Stimulated activated memory B cell treated with anti-CD40 and anti-IgM and Interleukin-4, amounts not matched to agents 10 μg/mL and 1 μg/mL and 100 μg/mL, for 72 hours (primary cell): ENCODE data around the gene MED12.
A peak's percentile ranks its signal among the peaks of the same experiment; 100 is the strongest.

Source experiments
- ATAC-seq: fragments of 150-1000 bp; cut with Tn5 transposase; 2 replicates; pipeline ENCODE4 v1.10.0; 2021
- H3K27ac Mint-ChIP-seq: one replicate; pipeline ENCODE4 v1.8.0; 2022; ENCODE audit warnings: mild to moderate bottlenecking, mixed read lengths
- H3K27me3 Mint-ChIP-seq: one replicate; pipeline ENCODE4 v1.8.0; 2022; ENCODE audit warnings: mixed read lengths
- H3K36me3 Mint-ChIP-seq: one replicate; pipeline ENCODE4 v1.8.0; 2022; ENCODE audit warnings: mixed read lengths
- H3K4me1 Mint-ChIP-seq: one replicate; pipeline ENCODE4 v1.8.0; 2022; ENCODE audit warnings: mixed read lengths
- H3K4me3 Mint-ChIP-seq: one replicate; pipeline ENCODE4 v1.8.0; 2022; ENCODE audit warnings: mild to moderate bottlenecking, moderate library complexity, mixed read lengths
- H3K9me3 Mint-ChIP-seq: one replicate; pipeline ENCODE4 v1.8.0; 2022; ENCODE audit warnings: mixed read lengths

MED12 gene

GRCh38 chrX:71100581-71101505, 17.6 kb upstream of the MED12 start:
- H3K9me3 Mint-ChIP-seq = no peaks in the 10 kb centered on the region
- no peak for ATAC-seq
- no peaks in the 10 kb centered on the region for H3K27me3 Mint-ChIP-seq
- peaks cover 59% of the 10 kb centered on the region for H3K4me1 Mint-ChIP-seq
- H3K27ac Mint-ChIP-seq = peak overlapping the region; percentile 74
- H3K4me3 Mint-ChIP-seq = no peak overlapping the region
- peaks cover 6% of the 10 kb centered on the region for H3K36me3 Mint-ChIP-seq

GRCh38 chrX:71102292-71102691, 16.1 kb upstream of the MED12 start:
- no peak for ATAC-seq
- peaks cover 20% of the 10 kb centered on the region for H3K36me3 Mint-ChIP-seq
- peaks cover 71% of the 10 kb centered on the region for H3K4me1 Mint-ChIP-seq
- H3K4me3 Mint-ChIP-seq = no peak overlapping the region
- H3K27me3 Mint-ChIP-seq = no peaks in the 10 kb centered on the region
- no peaks in the 10 kb centered on the region for H3K9me3 Mint-ChIP-seq
- H3K27ac Mint-ChIP-seq = peak overlapping the region; percentile 89

GRCh38 chrX:71103110-71103983, 15.0 kb upstream of the MED12 start:
- peaks cover 31% of the 10 kb centered on the region for H3K36me3 Mint-ChIP-seq
- ATAC-seq = peak; percentile 78

GRCh38 chrX:71105628-71106027, 12.8 kb upstream of the MED12 start:
- H3K36me3 Mint-ChIP-seq = peaks cover 53% of the 10 kb centered on the region
- no peak overlapping the region for H3K4me3 Mint-ChIP-seq
- no peak for ATAC-seq
- H3K27me3 Mint-ChIP-seq = no peaks in the 10 kb centered on the region
- peak overlapping the region; percentile 54 for H3K27ac Mint-ChIP-seq
- no peaks in the 10 kb centered on the region for H3K9me3 Mint-ChIP-seq
- H3K4me1 Mint-ChIP-seq = peaks cover 88% of the 10 kb centered on the region

More at GRCh38 chrX:71103110-71103983, 15.0 kb upstream of the MED12 start:
- Mint-ChIP-seq H3K27me3 (no peaks in the 10 kb centered on the region), H3K9me3 (no peaks in the 10 kb centered on the region), H3K4me3 (peak overlapping the region; percentile 52), H3K4me1 (peaks cover 80% of the 10 kb centered on the region), H3K27ac (peak overlapping the region; percentile 89)

- Mint-ChIP-seq H3K9me3 (no peaks in the 10 kb centered on the region), H3K4me3 (no peak within 1 kb of the TSS), H3K36me3 (peaks cover 58% of the 10 kb centered on the region), H3K27me3 (no peaks in the 10 kb centered on the region), H3K27ac (peak within 1 kb of the TSS; percentile 54), H3K4me1 (peaks cover 84% of the 10 kb centered on the region)
- no peak for ATAC-seq
Measured at GRCh38 chrX:71106427-71106826, 12.0 kb upstream of the MED12 start, which contains the start of gene CXorf65. TSS of gene CXorf65 (minus strand) at chrX:71106740. CDS start at chrX:71106556, 184 bp downstream.

- no peaks in the 10 kb centered on the region for H3K9me3 Mint-ChIP-seq
- H3K4me3 Mint-ChIP-seq = no peak overlapping the region
- peaks cover 58% of the 10 kb centered on the region for H3K36me3 Mint-ChIP-seq
- no peak overlapping the region for H3K27ac Mint-ChIP-seq
- no peak for ATAC-seq
- peaks cover 86% of the 10 kb centered on the region for H3K4me1 Mint-ChIP-seq
- H3K27me3 Mint-ChIP-seq = no peaks in the 10 kb centered on the region
Measured at GRCh38 chrX:71107245-71107644, 11.2 kb upstream of the MED12 start.

- Mint-ChIP-seq H3K27ac (peak overlapping the region; percentile 94), H3K36me3 (peaks cover 58% of the 10 kb centered on the region), H3K4me3 (peak overlapping the region; percentile 98), H3K4me1 (peaks cover 86% of the 10 kb centered on the region), H3K9me3 (no peaks in the 10 kb centered on the region), H3K27me3 (no peaks in the 10 kb centered on the region)
- ATAC-seq = no peak
Measured at GRCh38 chrX:71107762-71108360, 10.5 kb upstream of the MED12 start.

- no peak for ATAC-seq
- Mint-ChIP-seq H3K4me3 (peak overlapping the region; percentile 98), H3K27me3 (no peaks in the 10 kb centered on the region), H3K27ac (peak overlapping the region; percentile 94), H3K4me1 (peaks cover 74% of the 10 kb centered on the region), H3K9me3 (no peaks in the 10 kb centered on the region), H3K36me3 (peaks cover 58% of the 10 kb centered on the region)
Measured at GRCh38 chrX:71109051-71109450, 9.3 kb upstream of the MED12 start.

GRCh38 chrX:71111141-71111843, 7.1 kb upstream of the MED12 start, which contains the start of gene IL2RG:
TSS of gene IL2RG (minus strand) at chrX:71111577. CDS start at chrX:71111539, 38 bp downstream.
- Mint-ChIP-seq H3K27me3 (no peaks in the 10 kb centered on the region), H3K9me3 (no peaks in the 10 kb centered on the region), H3K36me3 (peaks cover 48% of the 10 kb centered on the region), H3K27ac (peak within 1 kb of the TSS; percentile 94), H3K4me3 (peak within 1 kb of the TSS; percentile 98), H3K4me1 (peaks cover 55% of the 10 kb centered on the region)
- ATAC-seq = peak; percentile 98

- Mint-ChIP-seq H3K4me1 (peaks cover 49% of the 10 kb centered on the region), H3K36me3 (peaks cover 41% of the 10 kb centered on the region), H3K9me3 (no peaks in the 10 kb centered on the region), H3K4me3 (peak overlapping the region; percentile 98), H3K27ac (peak overlapping the region; percentile 94), H3K27me3 (no peaks in the 10 kb centered on the region)
- ATAC-seq = peak; percentile 32
Measured at GRCh38 chrX:71111921-71112431, 6.4 kb upstream of the MED12 start.

GRCh38 chrX:71117358-71117757, 1.0 kb upstream of the MED12 start:
- H3K27ac Mint-ChIP-seq = peak overlapping the region; percentile 98

GRCh38 chrX:71118985-71119535, 664 bp downstream of the MED12 start:
- peaks cover 5% of the 10 kb centered on the region for H3K4me1 Mint-ChIP-seq
- H3K9me3 Mint-ChIP-seq = no peaks in the 10 kb centered on the region
- H3K36me3 Mint-ChIP-seq = peaks cover 22% of the 10 kb centered on the region
- H3K4me3 Mint-ChIP-seq = peak overlapping the region; percentile 95
- peak overlapping the region; percentile 98 for H3K27ac Mint-ChIP-seq
- ATAC-seq = peak; percentile 50
- H3K27me3 Mint-ChIP-seq = no peaks in the 10 kb centered on the region

More at GRCh38 chrX:71117358-71117757, 1.0 kb upstream of the MED12 start:
- Mint-ChIP-seq H3K9me3 (no peaks in the 10 kb centered on the region), H3K4me1 (peaks cover 10% of the 10 kb centered on the region), H3K36me3 (peaks cover 10% of the 10 kb centered on the region), H3K27me3 (no peaks in the 10 kb centered on the region), H3K4me3 (no peak overlapping the region)
- ATAC-seq = no peak

GRCh38 chrX:71128166-71128833, 9.9 kb downstream of the MED12 start:
- Mint-ChIP-seq H3K4me1 (peaks cover 13% of the 10 kb centered on the region), H3K27me3 (no peaks in the 10 kb centered on the region), H3K27ac (peak overlapping the region; percentile 58), H3K9me3 (no peaks in the 10 kb centered on the region), H3K4me3 (no peak overlapping the region), H3K36me3 (peaks cover 68% of the 10 kb centered on the region)
- ATAC-seq = no peak
